GM18511 (cell line): Measurements from ENCODE around the gene PLA2G4D.

Experiments used
- ATAC-seq: cut with Tn5 transposase; IDR thresholded peaks from one replicate; pipeline ENCODE4 v1.9.1; 2021; ENCODE audit warnings: mild to moderate bottlenecking, moderate library complexity; ENCODE audit not compliant: unreplicated experiment

PLA2G4D gene

DNA sequence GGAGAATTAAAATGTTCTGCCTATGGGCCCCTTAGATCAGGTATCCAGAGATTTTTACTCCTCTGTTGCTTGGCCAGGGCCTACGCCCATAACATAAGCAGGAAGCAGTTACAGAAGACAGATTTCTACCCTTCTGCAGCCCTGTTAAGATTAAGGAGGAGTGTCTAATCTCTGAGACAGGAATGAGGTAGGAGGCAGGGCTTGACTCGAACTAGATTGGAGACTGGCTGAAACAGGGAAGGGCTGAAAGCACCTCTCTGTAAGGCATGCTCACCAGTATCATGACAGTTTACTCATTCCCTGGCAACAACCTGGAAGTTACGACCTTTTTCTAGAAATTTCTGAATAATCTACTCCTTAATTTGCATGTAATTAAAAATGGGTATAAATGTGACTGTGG lies 16.7 kb downstream of the PLA2G4D start:
- no peak for ATAC-seq

DNA sequence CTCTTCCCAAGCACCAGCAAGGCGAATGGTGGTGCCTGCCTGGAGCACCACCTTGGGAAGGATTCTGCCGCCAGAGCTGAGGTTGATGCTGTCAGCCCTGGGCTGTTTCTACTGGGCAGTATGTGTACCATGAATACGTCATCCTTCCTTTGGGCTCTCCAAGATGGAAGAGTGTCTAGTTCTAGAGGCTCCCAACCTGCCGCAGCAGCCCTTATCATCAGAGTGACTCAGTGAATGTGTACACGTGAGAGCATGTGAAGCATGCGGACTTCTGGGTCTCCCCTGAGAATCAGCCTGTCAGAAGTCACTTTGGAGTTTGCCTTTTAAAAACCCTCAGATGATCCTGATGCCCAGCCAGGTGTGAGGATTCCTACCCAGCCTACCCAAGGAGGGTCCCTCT lies 20.9 kb downstream of the PLA2G4D start:
- ATAC-seq, result no peak

DNA sequence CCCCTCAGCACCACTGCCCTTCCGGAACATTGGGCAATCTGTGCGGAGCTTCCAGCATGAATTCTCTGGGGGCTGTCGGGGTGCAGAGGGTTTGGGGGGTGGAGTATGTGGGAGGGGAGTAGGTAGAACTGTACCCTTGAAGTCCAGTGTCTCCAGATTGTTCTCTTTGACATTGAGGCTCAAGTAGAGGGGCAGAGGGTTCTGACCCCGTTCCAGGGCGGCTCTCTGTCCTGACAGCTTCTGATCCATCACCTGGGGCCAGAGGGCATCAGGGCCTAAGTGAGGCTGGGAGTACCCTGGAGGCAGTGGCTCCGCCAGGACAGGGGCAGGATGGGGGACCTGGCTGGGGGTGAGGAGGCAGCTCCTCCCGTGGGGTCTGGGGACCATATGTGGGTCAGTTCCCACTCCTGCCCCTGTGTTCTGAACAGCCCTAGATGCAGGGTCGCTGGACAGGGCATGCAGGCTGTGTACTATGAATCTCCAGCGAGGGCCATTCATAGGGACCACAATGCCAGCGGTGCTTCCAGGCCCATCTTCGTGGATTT lies 22.1 kb downstream of the PLA2G4D start:
- no peak for ATAC-seq

- no peak for ATAC-seq
Measured at GRCh38 chr15:42071717-42072116, 22.6 kb downstream of the PLA2G4D start.

DNA sequence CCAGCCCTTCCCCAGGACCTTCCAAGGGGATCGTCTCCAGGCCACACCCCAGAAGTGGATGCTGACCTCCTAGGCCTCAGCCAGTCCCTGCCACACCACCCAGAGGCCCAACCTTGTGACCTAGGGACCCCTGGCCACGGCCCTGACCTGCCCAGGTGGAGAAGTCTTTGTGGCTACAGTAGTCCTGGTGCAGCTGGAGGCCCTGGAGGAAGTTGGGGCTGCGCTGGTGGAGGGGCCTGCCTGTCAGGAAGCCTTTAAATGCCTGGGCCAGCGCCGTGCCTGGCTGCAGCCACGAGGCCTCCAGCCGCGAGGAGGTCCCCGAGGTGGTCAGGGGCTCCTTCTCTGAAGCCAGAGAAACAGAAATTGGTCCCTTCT lies 23.4 kb downstream of the PLA2G4D start:
- ATAC-seq, result no peak

GRCh38 chr15:42070279-42070975 lies 23.9 kb downstream of the PLA2G4D start:
- ATAC-seq, result no peak

GRCh38 chr15:42069496-42070278 lies 24.7 kb downstream of the PLA2G4D start:
- ATAC-seq, result no peak

- ATAC-seq, result no peak
Measured at GRCh38 chr15:42069025-42069424, 25.3 kb downstream of the PLA2G4D start.

GRCh38 chr15:42068601-42069000 lies 25.8 kb downstream of the PLA2G4D start:
- no peak for ATAC-seq

DNA sequence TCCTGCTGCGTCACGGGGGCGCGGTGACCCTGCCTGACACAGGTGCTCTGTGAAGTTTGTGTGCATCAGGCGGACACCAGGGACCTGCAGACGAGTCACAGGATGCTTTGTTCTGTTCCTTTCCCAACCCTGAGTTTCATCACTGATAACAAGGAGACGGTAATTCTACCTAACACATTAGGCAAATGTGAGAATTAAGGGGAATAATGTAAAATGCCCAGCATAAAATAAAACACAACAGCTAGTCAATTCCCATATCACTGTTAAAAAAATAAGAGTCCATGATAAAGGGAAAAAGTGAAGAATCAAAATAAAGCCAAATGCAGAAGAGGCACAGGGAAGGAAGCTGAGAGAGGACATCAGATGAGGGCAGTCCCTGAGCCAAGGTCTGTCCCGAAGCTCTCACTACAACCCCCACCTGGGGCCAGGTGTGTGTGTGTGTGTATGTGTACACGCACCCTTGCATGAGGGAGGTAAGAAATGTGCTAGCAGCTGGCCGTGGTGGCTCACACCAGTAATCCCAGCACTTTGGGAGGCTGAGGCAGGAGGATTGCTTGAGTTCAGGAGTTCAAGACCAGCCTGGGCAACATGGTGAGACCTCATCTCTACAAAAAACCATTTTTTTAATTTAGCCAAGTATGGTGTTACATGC lies 27.5 kb downstream of the PLA2G4D start:
- no peak for ATAC-seq

DNA sequence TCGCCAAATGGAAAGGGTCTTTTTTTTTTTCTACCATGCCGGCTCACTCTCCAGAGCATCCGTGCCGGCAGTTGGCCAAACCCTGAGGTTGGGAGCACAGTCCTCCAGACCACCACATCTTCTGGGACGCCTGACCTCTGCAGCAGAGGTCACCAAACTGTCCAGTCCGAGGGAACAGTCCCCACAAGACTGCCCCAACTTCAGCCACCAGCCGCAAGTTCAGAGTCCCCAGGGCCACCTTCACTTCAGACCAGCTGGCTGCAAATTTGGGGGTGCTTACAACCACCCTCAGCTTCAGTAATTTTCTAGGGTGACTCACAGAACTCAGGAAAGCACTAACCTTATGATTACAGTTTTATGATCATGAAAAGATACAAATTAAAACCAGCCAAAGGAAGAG lies 28.9 kb downstream of the PLA2G4D start:
- ATAC-seq, result no peak

- no peak for ATAC-seq
Measured at GRCh38 chr15:42065033-42065432, 29.3 kb downstream of the PLA2G4D start.

GRCh38 chr15:42064271-42064670 lies 30.1 kb downstream of the PLA2G4D start:
- no peak for ATAC-seq

DNA sequence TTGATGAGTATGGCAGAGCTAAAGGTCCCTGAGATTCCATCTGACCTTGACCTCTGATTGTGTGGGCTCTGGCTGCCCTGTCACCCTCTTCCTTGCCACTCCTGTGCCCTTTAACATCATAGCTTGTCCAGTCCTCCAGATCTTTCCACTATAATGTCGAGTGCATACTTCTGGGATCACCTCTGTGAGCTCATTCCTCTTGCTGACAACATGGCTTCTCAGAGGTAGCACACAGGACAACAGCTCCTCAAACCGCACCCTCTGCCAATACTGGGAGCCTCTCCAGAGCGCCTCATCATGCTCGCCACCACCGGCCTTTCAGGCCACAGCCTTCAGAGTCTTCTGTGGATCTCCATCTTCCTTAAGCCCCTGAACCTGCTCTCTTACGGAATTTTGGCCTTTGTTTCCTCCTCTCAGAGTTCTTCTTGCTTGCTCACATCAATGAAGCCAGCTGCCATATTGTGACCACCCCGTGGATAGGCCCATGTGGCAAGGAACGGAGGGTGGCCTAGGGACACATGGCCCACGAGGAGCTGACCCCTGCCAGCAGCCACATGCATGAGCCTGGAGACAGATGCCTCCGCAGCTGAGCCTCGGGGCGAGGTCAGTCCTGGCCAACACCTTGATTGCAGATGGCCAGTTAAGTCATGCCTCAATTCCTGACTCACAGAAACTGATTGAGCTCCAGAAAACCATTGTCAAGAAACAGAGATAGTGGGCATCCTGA lies 31.1 kb downstream of the PLA2G4D start:
- no peak for ATAC-seq

- no peak for ATAC-seq
Measured at GRCh38 chr15:42062284-42062806, 32.0 kb downstream of the PLA2G4D start.

GRCh38 chr15:42060797-42061196 lies 33.6 kb downstream of the PLA2G4D start:
- ATAC-seq, result no peak

DNA sequence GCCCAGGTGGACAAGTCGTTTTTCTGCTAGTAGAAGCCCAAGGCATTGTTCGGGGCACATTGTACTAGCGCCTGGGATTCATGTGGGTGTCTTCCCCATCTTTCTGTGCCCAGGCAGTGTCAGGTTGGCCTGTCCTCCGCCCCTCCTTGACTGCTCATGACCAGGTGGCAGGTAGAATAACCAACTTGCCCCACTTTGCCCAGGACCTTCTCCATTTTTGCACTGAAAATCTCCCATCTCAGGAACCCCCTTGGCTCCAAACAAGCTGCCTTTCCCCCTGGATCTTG lies 33.9 kb downstream of the PLA2G4D start:
- ATAC-seq, result no peak

- no peak for ATAC-seq
Measured at GRCh38 chr15:42059661-42060476, 34.5 kb downstream of the PLA2G4D start.

DNA sequence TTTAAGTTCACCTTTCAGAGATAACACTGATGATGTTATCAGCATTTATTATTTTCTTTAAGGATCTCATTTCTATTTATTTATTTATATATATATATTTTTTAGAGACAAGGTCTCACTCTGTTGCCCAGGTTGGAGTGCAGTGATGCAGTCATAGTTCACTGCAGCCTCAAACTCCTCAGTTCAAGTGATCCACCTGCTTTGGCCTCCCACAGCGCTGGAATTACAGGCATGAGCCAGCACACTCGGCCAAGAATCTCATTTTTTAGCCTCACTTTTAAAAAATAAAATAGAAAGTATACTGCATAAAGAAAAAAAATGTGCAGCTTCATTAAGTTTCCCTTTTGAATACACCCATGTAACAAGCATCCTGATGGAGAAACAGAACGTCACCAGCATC lies 35.6 kb downstream of the PLA2G4D start:
- ATAC-seq, result no peak
